ENCODE data around the gene IRF2BP1.
"Not testable (repeated sequence)": the region's sequence is repeated elsewhere in the genome, so short reads cannot be mapped to it uniquely, and the experiment has no call there.

The IRF2BP1 gene

GRCh38 chr19:45872095-45872919, 13.6 kb downstream of the IRF2BP1 start:
- WGBS, 2 experiments: 95 to 96% methylated on average over 34 of the region's 34 CpGs
- H3K9me3 ChIP-seq (ENCODE audit: control insufficient read depth, low read length): no peaks in the 10 kb centered on the region
- no peaks in the 10 kb centered on the region for H3K27me3 ChIP-seq (ENCODE audit: control insufficient read depth, insufficient read depth, low read length, poor library complexity, severe bottlenecking)
- H3K4me3 ChIP-seq (ENCODE audit: insufficient read depth, low read depth, low read length): no peak overlapping the region
- H3K36me3 ChIP-seq (ENCODE audit: control insufficient read depth, insufficient read depth, low read length): no peaks in the 10 kb centered on the region
- H3K27ac ChIP-seq (ENCODE audit: insufficient read depth, low read depth, low read length, poor library complexity, severe bottlenecking): no peak overlapping the region
- H3K4me1 ChIP-seq (ENCODE audit: control insufficient read depth, insufficient read depth, low read length): peaks cover 14% of the 10 kb centered on the region

GRCh38 chr19:45870798-45871197, 15.1 kb downstream of the IRF2BP1 start:
- Histone ChIP-seq H3K36me3 (ENCODE audit: control insufficient read depth, insufficient read depth, low read length) (no peaks in the 10 kb centered on the region), H3K4me1 (ENCODE audit: control insufficient read depth, insufficient read depth, low read length) (peaks cover 7% of the 10 kb centered on the region), H3K4me3 (ENCODE audit: insufficient read depth, low read depth, low read length) (no peak overlapping the region), H3K27me3 (ENCODE audit: control insufficient read depth, insufficient read depth, low read length, poor library complexity, severe bottlenecking) (peaks cover under 1% of the 10 kb centered on the region), H3K9me3 (ENCODE audit: control insufficient read depth, low read length) (no peaks in the 10 kb centered on the region), H3K27ac (ENCODE audit: insufficient read depth, low read depth, low read length, poor library complexity, severe bottlenecking) (no peak overlapping the region)
- 97 to 99% methylated on average over 4 of the region's 5 CpGs for WGBS, 2 experiments

- not testable (repeated sequence) for H3K9me3 ChIP-seq (ENCODE audit: control insufficient read depth, low read length); H3K27ac ChIP-seq (ENCODE audit: insufficient read depth, low read depth, low read length, poor library complexity, severe bottlenecking); H3K4me3 ChIP-seq (ENCODE audit: insufficient read depth, low read depth, low read length); H3K4me1 ChIP-seq (ENCODE audit: control insufficient read depth, insufficient read depth, low read length); H3K36me3 ChIP-seq (ENCODE audit: control insufficient read depth, insufficient read depth, low read length)
- H3K27me3 ChIP-seq (ENCODE audit: control insufficient read depth, insufficient read depth, low read length, poor library complexity, severe bottlenecking): peaks cover 27% of the 10 kb centered on the region
- WGBS, 2 experiments: 84 to 89% methylated on average over 4 of the region's 4 CpGs
Observed at GRCh38 chr19:45867241-45867640, 18.7 kb downstream of the IRF2BP1 start.

GRCh38 chr19:45866400-45867176, 19.4 kb downstream of the IRF2BP1 start:
- no peak overlapping the region for H3K4me3 ChIP-seq (ENCODE audit: insufficient read depth, low read depth, low read length)
- no peak overlapping the region for H3K27ac ChIP-seq (ENCODE audit: insufficient read depth, low read depth, low read length, poor library complexity, severe bottlenecking)
- no peaks in the 10 kb centered on the region for H3K9me3 ChIP-seq (ENCODE audit: control insufficient read depth, low read length)
- peaks cover 27% of the 10 kb centered on the region for H3K27me3 ChIP-seq (ENCODE audit: control insufficient read depth, insufficient read depth, low read length, poor library complexity, severe bottlenecking)
- H3K36me3 ChIP-seq (ENCODE audit: control insufficient read depth, insufficient read depth, low read length): no peaks in the 10 kb centered on the region
- WGBS, 2 experiments: 72 to 79% methylated on average over 11 of the region's 11 CpGs
- no peaks in the 10 kb centered on the region for H3K4me1 ChIP-seq (ENCODE audit: control insufficient read depth, insufficient read depth, low read length)

- Histone ChIP-seq H3K9me3 (ENCODE audit: control insufficient read depth, low read length) (no peaks in the 10 kb centered on the region), H3K4me1 (ENCODE audit: control insufficient read depth, insufficient read depth, low read length) (no peaks in the 10 kb centered on the region), H3K27ac (ENCODE audit: insufficient read depth, low read depth, low read length, poor library complexity, severe bottlenecking) (no peak overlapping the region), H3K4me3 (ENCODE audit: insufficient read depth, low read depth, low read length) (no peak overlapping the region), H3K36me3 (ENCODE audit: control insufficient read depth, insufficient read depth, low read length) (no peaks in the 10 kb centered on the region), H3K27me3 (ENCODE audit: control insufficient read depth, insufficient read depth, low read length, poor library complexity, severe bottlenecking) (peaks cover 27% of the 10 kb centered on the region)
- WGBS, 2 experiments: 78 to 85% methylated on average over 9 of the region's 9 CpGs
Observed at GRCh38 chr19:45865269-45865948, 20.5 kb downstream of the IRF2BP1 start.

GRCh38 chr19:45864629-45865082, 21.3 kb downstream of the IRF2BP1 start:
- H3K27ac ChIP-seq (ENCODE audit: insufficient read depth, low read depth, low read length, poor library complexity, severe bottlenecking): no peak overlapping the region
- H3K4me3 ChIP-seq (ENCODE audit: insufficient read depth, low read depth, low read length): peak overlapping the region; percentile 53
- H3K27me3 ChIP-seq (ENCODE audit: control insufficient read depth, insufficient read depth, low read length, poor library complexity, severe bottlenecking): peaks cover 27% of the 10 kb centered on the region
- 12 to 16% methylated on average over 12 of the region's 12 CpGs for WGBS, 2 experiments
- H3K36me3 ChIP-seq (ENCODE audit: control insufficient read depth, insufficient read depth, low read length): no peaks in the 10 kb centered on the region
- no peaks in the 10 kb centered on the region for H3K4me1 ChIP-seq (ENCODE audit: control insufficient read depth, insufficient read depth, low read length)
- H3K9me3 ChIP-seq (ENCODE audit: control insufficient read depth, low read length): no peaks in the 10 kb centered on the region

- Histone ChIP-seq H3K27me3 (ENCODE audit: control insufficient read depth, insufficient read depth, low read length, poor library complexity, severe bottlenecking) (peaks cover 27% of the 10 kb centered on the region), H3K9me3 (ENCODE audit: control insufficient read depth, low read length) (no peaks in the 10 kb centered on the region), H3K36me3 (ENCODE audit: control insufficient read depth, insufficient read depth, low read length) (no peaks in the 10 kb centered on the region), H3K4me1 (ENCODE audit: control insufficient read depth, insufficient read depth, low read length) (no peaks in the 10 kb centered on the region), H3K27ac (ENCODE audit: insufficient read depth, low read depth, low read length, poor library complexity, severe bottlenecking) (no peak within 1 kb of the TSS), H3K4me3 (ENCODE audit: insufficient read depth, low read depth, low read length) (peak within 1 kb of the TSS; percentile 53)
- whole genome bisulfite sequencing, 2 experiments: 2% methylated on average over 71 of the region's 71 CpGs
Observed at GRCh38 chr19:45863840-45864628, 21.9 kb downstream of the IRF2BP1 start, which contains the start of gene FOXA3. FOXA3 (plus strand) TSS chr19:45864326; CDS start chr19:45864457, 131 bp downstream.

GRCh38 chr19:45863335-45863839, 22.6 kb downstream of the IRF2BP1 start:
- peaks cover 27% of the 10 kb centered on the region for H3K27me3 ChIP-seq (ENCODE audit: control insufficient read depth, insufficient read depth, low read length, poor library complexity, severe bottlenecking)
- 7% methylated on average over 22 of the region's 22 CpGs for WGBS, 2 experiments
- no peaks in the 10 kb centered on the region for H3K4me1 ChIP-seq (ENCODE audit: control insufficient read depth, insufficient read depth, low read length)
- no peaks in the 10 kb centered on the region for H3K9me3 ChIP-seq (ENCODE audit: control insufficient read depth, low read length)
- no peaks in the 10 kb centered on the region for H3K36me3 ChIP-seq (ENCODE audit: control insufficient read depth, insufficient read depth, low read length)
- peak overlapping the region; percentile 53 for H3K4me3 ChIP-seq (ENCODE audit: insufficient read depth, low read depth, low read length)
- H3K27ac ChIP-seq (ENCODE audit: insufficient read depth, low read depth, low read length, poor library complexity, severe bottlenecking): no peak overlapping the region

- H3K36me3 ChIP-seq (ENCODE audit: control insufficient read depth, insufficient read depth, low read length): no peaks in the 10 kb centered on the region
- WGBS, 2 experiments: 0% methylated on average over 65 of the region's 65 CpGs
- H3K27ac ChIP-seq (ENCODE audit: insufficient read depth, low read depth, low read length, poor library complexity, severe bottlenecking): peak within 1 kb of the TSS; percentile 84
- H3K27me3 ChIP-seq (ENCODE audit: control insufficient read depth, insufficient read depth, low read length, poor library complexity, severe bottlenecking): peaks cover 27% of the 10 kb centered on the region
- peak within 1 kb of the TSS; percentile 82 for H3K4me3 ChIP-seq (ENCODE audit: insufficient read depth, low read depth, low read length)
- H3K4me1 ChIP-seq (ENCODE audit: control insufficient read depth, insufficient read depth, low read length): no peaks in the 10 kb centered on the region
- H3K9me3 ChIP-seq (ENCODE audit: control insufficient read depth, low read length): no peaks in the 10 kb centered on the region
Observed at GRCh38 chr19:45862564-45863334, 23.2 kb downstream of the IRF2BP1 start, which contains the start of gene SYMPK. SYMPK (minus strand) TSS chr19:45863147; CDS start chr19:45854495, 8,652 bp downstream.
